ENCODE data around the gene ZNF45.
"Not testable (repeated sequence)": the region's sequence is repeated elsewhere in the genome, so short reads cannot be mapped to it uniquely, and the experiment has no call there.

Gene ZNF45

DNA sequence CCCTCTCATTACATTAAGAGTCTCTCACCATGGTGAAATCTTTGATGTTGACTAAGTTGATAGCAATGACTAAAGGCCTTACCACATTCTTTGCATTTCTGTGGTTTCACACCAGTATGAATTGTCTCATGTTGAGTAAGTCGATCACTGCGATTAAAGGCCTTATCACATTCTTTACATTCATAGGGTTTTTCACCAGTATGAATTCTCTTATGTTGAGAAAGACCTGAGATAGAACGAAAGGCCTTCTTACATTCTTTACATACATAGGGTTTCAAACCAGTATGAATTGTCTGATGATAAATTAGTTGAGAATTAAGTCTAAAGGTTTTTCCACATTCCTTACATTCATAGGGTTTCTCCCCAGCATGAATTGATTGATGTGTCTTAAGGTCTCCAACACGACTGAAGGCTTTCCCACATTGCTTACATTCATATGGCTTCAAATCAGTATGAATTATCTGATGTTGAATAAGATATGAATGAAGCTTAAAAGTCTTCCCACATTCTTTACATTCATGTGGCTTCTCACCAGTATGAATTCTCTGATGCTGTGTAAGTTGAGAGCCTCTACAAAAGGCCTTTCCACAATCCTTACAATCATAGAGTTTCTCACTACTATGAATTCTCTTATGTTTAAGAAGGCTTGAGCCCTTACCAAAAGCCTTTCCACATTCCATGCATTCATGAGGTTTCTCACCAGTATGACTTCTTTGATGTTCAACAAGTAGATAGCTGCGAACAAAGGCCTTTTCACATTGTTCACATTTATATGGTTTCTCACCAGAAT is 62.3 kb downstream of the ZNF45 start:
- H3K4me3 ChIP-seq (ENCODE audit: low read depth, low read length), result no peak overlapping the region
- TF ChIP-seq, protein P1, sequence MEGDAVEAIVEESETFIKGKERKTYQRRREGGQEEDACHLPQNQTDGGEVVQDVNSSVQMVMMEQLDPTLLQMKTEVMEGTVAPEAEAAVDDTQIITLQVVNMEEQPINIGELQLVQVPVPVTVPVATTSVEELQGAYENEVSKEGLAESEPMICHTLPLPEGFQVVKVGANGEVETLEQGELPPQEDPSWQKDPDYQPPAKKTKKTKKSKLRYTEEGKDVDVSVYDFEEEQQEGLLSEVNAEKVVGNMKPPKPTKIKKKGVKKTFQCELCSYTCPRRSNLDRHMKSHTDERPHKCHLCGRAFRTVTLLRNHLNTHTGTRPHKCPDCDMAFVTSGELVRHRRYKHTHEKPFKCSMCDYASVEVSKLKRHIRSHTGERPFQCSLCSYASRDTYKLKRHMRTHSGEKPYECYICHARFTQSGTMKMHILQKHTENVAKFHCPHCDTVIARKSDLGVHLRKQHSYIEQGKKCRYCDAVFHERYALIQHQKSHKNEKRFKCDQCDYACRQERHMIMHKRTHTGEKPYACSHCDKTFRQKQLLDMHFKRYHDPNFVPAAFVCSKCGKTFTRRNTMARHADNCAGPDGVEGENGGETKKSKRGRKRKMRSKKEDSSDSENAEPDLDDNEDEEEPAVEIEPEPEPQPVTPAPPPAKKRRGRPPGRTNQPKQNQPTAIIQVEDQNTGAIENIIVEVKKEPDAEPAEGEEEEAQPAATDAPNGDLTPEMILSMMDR (IDR thresholded peaks at IDR 0.05; ENCODE audit: low read depth, low read length), result no peak
- peaks cover 6% of the 10 kb centered on the region for H3K9me3 ChIP-seq
- H3K36me3 ChIP-seq, result no peaks in the 10 kb centered on the region
- DNase-seq, result no peak
- no peaks in the 10 kb centered on the region for H3K27me3 ChIP-seq
- no peaks in the 10 kb centered on the region for H3K4me1 ChIP-seq

DNA sequence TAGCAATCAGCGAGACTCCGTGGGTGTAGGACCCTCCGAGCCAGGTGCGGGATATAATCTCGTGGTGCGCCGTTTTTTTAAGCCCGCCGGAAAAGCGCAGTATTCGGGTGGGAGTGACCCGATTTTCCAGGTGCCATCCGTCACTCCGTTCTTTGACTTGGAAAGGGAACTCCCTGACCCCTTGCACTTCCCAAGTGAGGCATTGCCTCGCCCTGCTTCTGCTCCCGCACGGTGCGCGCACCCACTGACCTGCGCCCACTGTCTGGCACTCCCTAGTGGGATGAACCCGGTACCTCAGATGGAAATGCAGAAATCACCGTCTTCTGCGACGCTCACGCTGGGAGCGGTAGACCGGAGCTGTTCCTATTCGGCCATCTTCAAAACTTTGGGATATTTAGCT is 68.2 kb downstream of the ZNF45 start:
- not testable (repeated sequence) for H3K4me3 ChIP-seq (ENCODE audit: low read depth, low read length); DNase-seq; H3K4me1 ChIP-seq; H3K36me3 ChIP-seq; H3K27me3 ChIP-seq; H3K9me3 ChIP-seq
